K562 (cell line): ENCODE results near the gene ACTRT2.

Experiments used
- CEBPB ChIP-seq: fragments of 450-650 bp; IDR thresholded peaks from 2 replicates; pipeline ENCODE4 v1.6.1; 2016; ENCODE audit warnings: missing genetic modification characterization, missing compliant biosample characterization
- ELK1 ChIP-seq: sonication (generic); formaldehyde crosslinking; IDR thresholded peaks from 2 replicates; pipeline ENCODE4 v1.8.1; 2022; ENCODE audit warnings: missing genetic modification reagents
- EZH2 ChIP-seq: IDR thresholded peaks from 2 replicates; pipeline ENCODE4 v1.6.1; 2012; ENCODE audit warnings: low read depth, mild to moderate bottlenecking, inconsistent platforms, low read length, borderline replicate concordance
- ZNF311 ChIP-seq: fragments of 250-450 bp; sonication (Bioruptor Pico); IDR thresholded peaks from 2 replicates; pipeline ENCODE4 v1.4.0; 2020; ENCODE audit warnings: mild to moderate bottlenecking, moderate library complexity

DNA sequence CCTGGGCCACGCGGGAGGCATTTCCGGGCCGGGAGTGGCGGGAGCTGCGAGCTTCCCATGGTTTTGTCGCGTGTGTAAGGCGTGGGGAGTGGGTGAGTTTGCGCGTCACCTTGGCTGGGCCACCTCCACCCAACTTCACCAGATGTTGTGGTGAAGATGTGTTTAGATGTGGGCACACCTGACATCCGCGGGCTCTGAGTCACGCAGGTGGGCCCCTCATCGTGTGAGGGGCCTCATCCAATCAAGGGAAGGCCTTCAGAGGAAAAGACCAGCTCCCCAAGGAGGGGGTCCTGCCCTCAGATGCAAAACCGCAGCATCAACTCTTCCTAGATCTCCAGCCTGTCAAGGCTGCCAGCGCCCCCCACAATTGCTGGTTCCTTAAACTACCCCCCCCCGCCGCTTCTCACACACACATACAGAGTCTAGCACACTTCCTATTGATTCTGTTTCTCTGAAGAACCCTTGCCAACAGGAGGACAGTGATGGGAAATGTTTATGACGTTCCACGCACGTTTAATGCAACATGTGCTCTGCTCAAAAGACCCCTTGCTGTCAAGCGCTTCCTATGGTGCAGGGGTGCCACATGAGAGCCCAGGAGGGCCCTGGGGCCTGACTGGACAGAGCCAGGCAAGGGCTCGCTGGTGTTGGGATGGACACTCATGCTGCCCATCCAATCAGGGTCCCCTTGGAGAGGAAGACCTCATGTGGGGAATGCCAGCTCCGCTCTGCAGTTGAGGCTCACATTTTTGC, 11.9 kb downstream of the ACTRT2 start:
- no peak for TF ChIP-seq ELK1
- TF ChIP-seq CEBPB (tag), result no peak
- TF ChIP-seq EZH2, result no peak
- no peak for TF ChIP-seq ZNF311 (CRISPR knock-in tag)
